Osteocyte (in vitro differentiated cells): ENCODE data around the gene LAMA3. TPM values are rescaled to one million over a fixed set of nuclear protein-coding genes. Genes with fewer than 3 reads are reported as not detected.

Source experiments
- DNase-seq: peaks from one replicate; pipeline ENCODE4 v3.0.0; 2021; ENCODE audit warnings: mixed read lengths; ENCODE audit not compliant: unreplicated experiment; ENCODE audit errors: extremely low spot score
- H3K27ac Mint-ChIP-seq: one replicate; pipeline ENCODE4 v1.8.0; 2021; ENCODE audit warnings: mild to moderate bottlenecking, mixed read lengths; ENCODE audit not compliant: unreplicated experiment
- H3K27me3 Mint-ChIP-seq: one replicate; pipeline ENCODE4 v1.8.0; 2021; ENCODE audit warnings: mixed read lengths; ENCODE audit not compliant: unreplicated experiment
- H3K36me3 Mint-ChIP-seq: one replicate; pipeline ENCODE4 v1.8.0; 2021; ENCODE audit warnings: mixed read lengths; ENCODE audit not compliant: unreplicated experiment
- H3K4me1 Mint-ChIP-seq: one replicate; pipeline ENCODE4 v1.8.0; 2021; ENCODE audit warnings: mixed read lengths; ENCODE audit not compliant: unreplicated experiment
- H3K4me3 Mint-ChIP-seq: one replicate; pipeline ENCODE4 v1.8.0; 2021; ENCODE audit warnings: mild to moderate bottlenecking, moderate library complexity, mixed read lengths; ENCODE audit not compliant: unreplicated experiment
- H3K9me3 Mint-ChIP-seq: one replicate; pipeline ENCODE4 v1.8.0; 2021; ENCODE audit warnings: mixed read lengths; ENCODE audit not compliant: unreplicated experiment
- CTCF ChIP-seq: fragments of 200-600 bp; sonication (generic); IDR thresholded peaks from 2 replicates; pipeline ENCODE4 v1.5.0; 2021; ENCODE audit warnings: antibody characterized with exemption, mild to moderate bottlenecking, moderate library complexity
- total RNA-seq: library from RNA; stranded (reverse); gene quantifications from 2 replicates; pipeline ENCODE4 v1.2.1, GENCODE V29; 2021

The LAMA3 gene
- total RNA-seq, 1 donor from 2014 or later = not detected

DNA sequence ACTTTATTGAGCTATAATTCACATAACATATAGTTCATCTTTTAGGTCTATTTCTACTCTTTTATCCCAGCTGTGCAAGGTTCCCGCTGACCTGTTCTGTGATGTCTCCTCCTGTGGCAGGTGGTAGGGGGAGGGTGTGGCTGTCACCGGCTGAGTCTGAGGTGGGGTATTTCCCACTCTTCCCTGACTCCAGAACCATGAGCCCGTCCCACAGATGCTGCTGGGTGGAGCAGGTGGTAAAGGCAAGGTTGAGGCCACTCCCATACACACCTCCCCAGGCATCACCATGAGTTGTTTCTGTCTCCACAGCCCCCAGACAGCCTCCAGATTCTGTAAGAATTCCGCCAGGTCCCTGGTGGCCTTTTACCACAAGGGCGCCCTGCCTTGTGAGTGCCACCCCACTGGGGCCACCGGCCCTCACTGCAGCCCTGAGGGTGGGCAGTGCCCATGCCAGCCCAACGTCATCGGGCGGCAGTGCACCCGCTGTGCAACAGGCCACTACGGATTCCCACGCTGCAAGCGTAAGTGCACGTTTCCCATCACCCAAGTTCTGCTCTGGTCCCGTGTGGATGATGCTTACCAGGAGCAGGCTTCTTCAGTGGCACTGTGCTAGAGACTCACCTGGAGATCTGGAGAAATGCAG is 156.9 kb downstream of the LAMA3 start:
- no peak for TF ChIP-seq CTCF
- H3K27ac Mint-ChIP-seq = no peak overlapping the region
- peaks cover 2% of the 10 kb centered on the region for H3K27me3 Mint-ChIP-seq

DNA sequence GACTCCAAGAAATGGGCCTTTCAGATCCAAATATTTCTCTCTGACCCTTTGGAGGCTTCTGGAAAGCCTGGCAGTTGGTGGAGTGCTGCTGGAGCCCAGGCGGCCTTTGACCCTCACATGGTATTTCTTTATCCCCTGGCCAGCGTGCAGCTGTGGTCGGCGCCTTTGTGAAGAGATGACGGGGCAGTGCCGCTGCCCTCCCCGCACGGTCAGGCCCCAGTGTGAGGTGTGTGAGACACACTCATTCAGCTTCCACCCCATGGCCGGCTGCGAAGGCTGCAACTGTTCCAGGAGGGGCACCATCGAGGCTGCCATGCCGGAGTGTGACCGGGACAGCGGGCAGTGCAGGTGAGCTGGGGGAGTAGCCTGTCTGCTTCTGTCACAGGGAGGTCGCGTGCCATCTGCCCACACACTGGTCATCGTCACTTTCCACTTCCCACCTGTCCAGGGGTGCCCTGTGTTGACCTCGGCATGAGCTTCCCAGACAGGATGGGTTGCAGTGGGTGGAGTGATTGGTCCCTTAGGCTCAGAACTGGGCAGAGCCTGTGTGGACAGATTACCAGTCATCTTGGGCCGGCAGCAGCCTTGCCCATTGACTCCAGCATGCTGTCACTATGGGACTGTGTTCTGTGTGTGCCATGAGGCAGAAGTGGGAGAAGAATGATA is 158.2 kb downstream of the LAMA3 start:
- TF ChIP-seq CTCF = no peak
- peaks cover 7% of the 10 kb centered on the region for H3K27me3 Mint-ChIP-seq
- H3K27ac Mint-ChIP-seq = no peak overlapping the region
- H3K4me1 Mint-ChIP-seq = peaks cover 5% of the 10 kb centered on the region
- no peaks in the 10 kb centered on the region for H3K36me3 Mint-ChIP-seq
- no peak overlapping the region for H3K4me3 Mint-ChIP-seq
- H3K9me3 Mint-ChIP-seq = no peaks in the 10 kb centered on the region
- DNase-seq = no peak

More for the DNA sequence above, 156.9 kb downstream of the LAMA3 start:
- Mint-ChIP-seq H3K4me1 (peaks cover 5% of the 10 kb centered on the region), H3K9me3 (no peaks in the 10 kb centered on the region), H3K4me3 (no peak overlapping the region), H3K36me3 (no peaks in the 10 kb centered on the region)
- no peak for DNase-seq

- H3K4me3 Mint-ChIP-seq = no peak overlapping the region
- no peak for TF ChIP-seq CTCF
- H3K9me3 Mint-ChIP-seq = no peaks in the 10 kb centered on the region
- H3K4me1 Mint-ChIP-seq = peaks cover 5% of the 10 kb centered on the region
- no peak overlapping the region for H3K27ac Mint-ChIP-seq
- H3K27me3 Mint-ChIP-seq = peaks cover 7% of the 10 kb centered on the region
- H3K36me3 Mint-ChIP-seq = no peaks in the 10 kb centered on the region
- DNase-seq = no peak
Measured at GRCh38 chr18:23849141-23849540, 159.9 kb downstream of the LAMA3 start.

GRCh38 chr18:23850215-23850614 is 161.0 kb downstream of the LAMA3 start:
- Mint-ChIP-seq H3K36me3 (no peaks in the 10 kb centered on the region), H3K27me3 (peaks cover 7% of the 10 kb centered on the region), H3K4me1 (peaks cover 3% of the 10 kb centered on the region), H3K27ac (no peak overlapping the region), H3K4me3 (no peak overlapping the region), H3K9me3 (no peaks in the 10 kb centered on the region)
- DNase-seq = no peak
- no peak for TF ChIP-seq CTCF

- no peak for DNase-seq
- Mint-ChIP-seq H3K27ac (no peak overlapping the region), H3K36me3 (no peaks in the 10 kb centered on the region), H3K4me1 (peaks cover 3% of the 10 kb centered on the region), H3K27me3 (peaks cover 7% of the 10 kb centered on the region), H3K4me3 (no peak overlapping the region), H3K9me3 (no peaks in the 10 kb centered on the region)
- no peak for TF ChIP-seq CTCF
Measured at GRCh38 chr18:23851470-23852002, 162.3 kb downstream of the LAMA3 start.
